ENCODE results near the gene STRIT1.
"Not testable (repeated sequence)": the region's sequence is repeated elsewhere in the genome, so short reads cannot be mapped to it uniquely, and the experiment has no call there.

Gene STRIT1

GRCh38 chr3:155292133-155292532 lies 1.4 kb downstream of the STRIT1 start:
- TF ChIP-seq, protein P1, sequence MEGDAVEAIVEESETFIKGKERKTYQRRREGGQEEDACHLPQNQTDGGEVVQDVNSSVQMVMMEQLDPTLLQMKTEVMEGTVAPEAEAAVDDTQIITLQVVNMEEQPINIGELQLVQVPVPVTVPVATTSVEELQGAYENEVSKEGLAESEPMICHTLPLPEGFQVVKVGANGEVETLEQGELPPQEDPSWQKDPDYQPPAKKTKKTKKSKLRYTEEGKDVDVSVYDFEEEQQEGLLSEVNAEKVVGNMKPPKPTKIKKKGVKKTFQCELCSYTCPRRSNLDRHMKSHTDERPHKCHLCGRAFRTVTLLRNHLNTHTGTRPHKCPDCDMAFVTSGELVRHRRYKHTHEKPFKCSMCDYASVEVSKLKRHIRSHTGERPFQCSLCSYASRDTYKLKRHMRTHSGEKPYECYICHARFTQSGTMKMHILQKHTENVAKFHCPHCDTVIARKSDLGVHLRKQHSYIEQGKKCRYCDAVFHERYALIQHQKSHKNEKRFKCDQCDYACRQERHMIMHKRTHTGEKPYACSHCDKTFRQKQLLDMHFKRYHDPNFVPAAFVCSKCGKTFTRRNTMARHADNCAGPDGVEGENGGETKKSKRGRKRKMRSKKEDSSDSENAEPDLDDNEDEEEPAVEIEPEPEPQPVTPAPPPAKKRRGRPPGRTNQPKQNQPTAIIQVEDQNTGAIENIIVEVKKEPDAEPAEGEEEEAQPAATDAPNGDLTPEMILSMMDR (IDR thresholded peaks at IDR 0.05), result no peak
- Histone ChIP-seq H3K27ac (no peak overlapping the region), H3K4me3 (no peak overlapping the region)
- no peak for DNase-seq (ENCODE audit: low spot score)

DNA sequence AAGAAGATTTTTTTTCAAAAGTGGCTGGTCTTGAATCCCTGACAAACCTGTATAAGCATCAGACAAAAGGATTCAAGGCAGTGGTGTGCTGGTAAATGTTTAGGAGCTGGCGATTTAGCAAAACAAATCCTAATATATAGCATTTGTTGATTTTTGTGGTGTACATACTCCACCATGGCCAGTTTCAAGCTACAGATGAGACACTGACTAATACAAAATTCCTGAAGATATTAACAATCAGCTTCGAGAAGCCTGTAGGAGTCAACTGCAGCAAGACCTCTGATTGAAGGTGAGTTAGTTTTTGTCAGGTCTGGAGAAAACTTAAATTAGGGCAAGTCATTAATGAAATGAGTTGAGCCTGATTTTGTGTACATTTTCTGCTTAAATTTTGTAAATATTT lies 6.7 kb downstream of the STRIT1 start:
- no peak overlapping the region for H3K27ac ChIP-seq
- H3K4me3 ChIP-seq, result no peak overlapping the region
- TF ChIP-seq, protein P1 (IDR thresholded peaks at IDR 0.05), result no peak
- no peak for DNase-seq (ENCODE audit: low spot score)

GRCh38 chr3:155285936-155286335 lies 7.5 kb downstream of the STRIT1 start:
- TF ChIP-seq, protein P1 (IDR thresholded peaks at IDR 0.05), result no peak
- Histone ChIP-seq H3K27ac (no peak overlapping the region), H3K4me3 (no peak overlapping the region)
- no peak for DNase-seq (ENCODE audit: low spot score)

DNA sequence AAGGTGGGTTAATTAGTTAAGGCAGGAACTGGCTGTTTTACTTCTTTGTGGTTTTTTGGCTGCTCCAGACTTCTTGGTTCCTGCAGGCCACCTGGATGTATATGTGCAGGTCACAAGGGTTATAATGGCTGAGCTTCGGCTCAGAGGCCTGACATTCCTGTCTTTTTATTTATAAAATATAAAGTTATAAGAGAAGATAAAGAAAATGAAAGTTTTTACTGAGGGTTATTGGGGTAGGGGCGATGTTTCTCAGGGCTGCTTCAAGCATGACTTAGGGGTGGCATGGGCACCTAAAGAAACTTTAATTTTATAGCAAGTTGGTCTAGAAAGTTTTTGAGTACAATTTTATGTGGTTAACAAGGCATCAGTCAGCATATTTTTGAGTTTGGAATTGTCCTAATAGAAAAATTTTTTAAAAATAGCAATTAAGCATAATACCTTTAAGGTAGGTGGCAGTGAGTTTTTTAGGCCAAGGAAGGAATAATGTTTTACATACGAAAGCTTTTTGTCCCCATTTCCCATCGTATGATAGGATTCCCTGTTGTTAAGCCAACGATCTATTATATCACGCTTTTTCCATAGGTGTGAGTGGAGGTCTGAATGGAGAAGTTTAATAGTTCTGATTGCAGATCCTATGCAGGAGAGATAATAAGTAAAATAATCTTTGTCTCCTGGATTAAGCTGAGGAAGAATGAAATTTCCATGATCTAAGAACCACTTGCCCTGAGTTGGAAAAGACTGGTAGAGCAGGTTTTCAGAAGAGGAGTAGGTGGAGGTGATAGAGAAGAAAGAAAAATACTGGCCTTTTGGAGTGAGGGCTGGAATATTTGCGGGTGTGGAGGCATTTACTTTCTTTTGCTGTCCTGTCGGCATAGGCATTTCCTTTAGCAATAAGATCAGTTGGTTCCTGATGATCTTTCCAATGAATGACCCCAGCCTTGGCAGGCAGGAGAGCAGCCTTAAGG lies 10.1 kb downstream of the STRIT1 start:
- no peak overlapping the region for H3K4me3 ChIP-seq
- TF ChIP-seq, protein P1 (IDR thresholded peaks at IDR 0.05), result no peak
- no peak for DNase-seq (ENCODE audit: low spot score)
- no peak overlapping the region for H3K27ac ChIP-seq

- no peak for DNase-seq (ENCODE audit: low spot score)
- TF ChIP-seq, protein P1 (IDR thresholded peaks at IDR 0.05), result no peak
- no peak overlapping the region for H3K27ac ChIP-seq
- H3K4me3 ChIP-seq, result no peak overlapping the region
Observed at GRCh38 chr3:155282385-155283091, 10.9 kb downstream of the STRIT1 start.

DNA sequence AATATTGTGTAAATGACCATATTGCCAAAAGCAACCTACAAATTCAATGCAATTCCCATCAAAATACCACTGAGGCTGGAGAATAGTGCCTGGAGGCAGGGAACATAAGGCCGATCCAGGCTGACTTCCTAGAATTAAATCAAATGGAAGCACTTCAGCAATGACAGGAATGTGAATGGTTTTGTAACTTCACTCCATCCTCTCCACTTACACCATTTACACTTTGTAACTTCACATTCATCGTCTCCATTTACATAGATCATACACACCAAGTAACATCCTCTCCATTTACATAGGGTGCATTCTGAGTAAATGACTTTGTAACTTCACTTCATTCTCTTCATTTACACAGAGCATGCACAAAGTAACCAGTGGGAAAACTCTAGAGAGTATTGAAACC lies 11.6 kb downstream of the STRIT1 start:
- TF ChIP-seq, protein P1 (IDR thresholded peaks at IDR 0.05), result no peak
- no peak overlapping the region for H3K27ac ChIP-seq
- H3K4me3 ChIP-seq, result no peak overlapping the region
- no peak for DNase-seq (ENCODE audit: low spot score)

DNA sequence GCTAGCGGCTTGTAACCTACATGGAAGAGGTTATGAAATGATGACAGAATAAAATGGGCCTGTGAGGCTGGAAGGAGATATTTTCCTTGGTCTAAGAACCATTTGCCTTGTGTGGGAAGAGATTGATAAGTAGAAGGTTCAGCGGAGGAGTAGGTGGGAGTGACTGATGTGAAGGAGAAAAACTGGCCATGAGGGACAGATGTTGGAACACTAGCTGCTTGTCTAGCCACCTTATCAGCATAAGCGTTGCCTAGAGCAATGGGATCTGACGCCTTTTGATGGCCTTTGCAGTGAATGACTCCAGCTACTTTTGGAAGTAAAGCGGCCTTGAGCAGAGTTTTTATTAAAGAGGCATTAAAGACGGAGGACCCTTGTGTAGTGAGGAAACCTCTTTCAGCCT lies 17.4 kb downstream of the STRIT1 start:
- not testable (repeated sequence) for DNase-seq (ENCODE audit: low spot score); H3K4me3 ChIP-seq; H3K27ac ChIP-seq

DNA sequence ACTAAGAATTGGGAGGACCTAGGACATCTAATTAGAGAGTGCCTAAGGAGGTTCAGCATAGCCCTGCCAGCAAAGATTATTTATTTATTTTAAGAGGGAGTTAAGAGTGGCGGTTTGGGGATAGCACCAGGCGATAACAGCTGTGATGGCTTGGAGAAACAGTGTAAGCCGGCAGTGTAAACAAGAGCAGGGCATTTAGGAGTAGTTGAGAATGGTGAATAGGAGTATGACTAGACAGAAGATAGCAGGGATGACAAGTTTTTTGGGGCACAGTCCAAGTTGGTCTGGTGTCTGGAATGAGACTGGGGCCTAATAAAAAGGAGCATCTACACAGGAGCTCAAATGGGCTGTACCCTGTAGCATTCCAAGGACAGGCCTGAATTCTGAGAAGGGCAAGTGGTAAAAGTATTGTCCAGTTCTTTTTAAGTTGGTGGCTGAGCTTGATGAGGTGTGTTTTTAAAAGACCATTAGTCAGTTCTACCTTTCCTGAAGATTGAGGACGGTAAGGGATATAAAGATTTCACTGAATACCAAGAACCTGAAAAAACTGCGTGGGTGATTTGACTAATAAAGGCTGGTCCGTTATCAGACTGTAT lies 18.2 kb downstream of the STRIT1 start:
- H3K4me3 ChIP-seq; H3K27ac ChIP-seq; DNase-seq (ENCODE audit: low spot score): not testable (repeated sequence)

DNA sequence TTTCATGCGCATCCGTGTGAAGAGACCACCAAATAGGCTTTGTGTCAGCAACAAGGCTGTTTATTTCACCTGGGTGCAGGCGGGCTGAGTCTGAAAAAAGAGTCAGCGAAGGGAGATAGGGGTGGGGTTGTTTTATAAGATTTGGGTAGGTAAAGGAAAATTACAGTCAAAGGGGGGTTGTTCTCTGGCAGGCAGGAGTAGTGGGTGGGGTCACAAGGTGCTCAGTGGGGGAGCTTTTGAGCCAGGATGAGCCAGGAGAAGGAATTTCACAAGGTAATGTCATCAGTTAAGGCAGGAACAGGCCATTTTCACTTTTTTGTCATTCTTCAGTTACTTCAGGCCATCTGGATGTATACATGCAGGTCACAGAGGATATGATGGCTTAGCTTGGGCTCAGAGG lies 19.0 kb downstream of the STRIT1 start:
- not testable (repeated sequence) for DNase-seq (ENCODE audit: low spot score); H3K27ac ChIP-seq; H3K4me3 ChIP-seq
